ENCODE results near the gene DUSP12.

Gene DUSP12

GRCh38 chr1:161735837-161736236 lies 13.7 kb upstream of the DUSP12 start:
- CTCF ChIA-PET = interaction anchor here (1.1 to 8.8 kb wide), 2 partner anchors 8 to 165 kb away, joined by 3 to 74 read pairs; no protein-coding TSS in a partner anchor
- no peaks in the 10 kb centered on the region for H3K9me3 ChIP-seq (ENCODE audit: control extremely low read depth in 1 of 5, control insufficient read depth in 4 of 5, insufficient read depth in 2 of 5, low read depth in 1 of 5, low read length in 4 of 5)
- no peak overlapping the region for H3K4me3 ChIP-seq (ENCODE audit: control insufficient read depth in 1 of 7, extremely low read depth in 1 of 7, insufficient read depth in 4 of 7, low read depth in 2 of 7, low read length in 6 of 7)
- no peak for DNase-seq
- H3K4me1 ChIP-seq (ENCODE audit: control extremely low read depth in 1 of 4, control insufficient read depth in 4 of 4, insufficient read depth in 4 of 4, low read length in 3 of 4) = peaks cover 5 to 25% (median 12%) of the 10 kb centered on the region in 4 experiments
- no peak overlapping the region for H3K27ac ChIP-seq (ENCODE audit: insufficient read depth in 1 of 2, low read depth in 1 of 2, low read length in 2 of 2, poor library complexity in 1 of 2, severe bottlenecking in 2 of 2)
- H3K36me3 ChIP-seq (ENCODE audit: control insufficient read depth in 4 of 4, insufficient read depth in 4 of 4, low read length in 3 of 4) = no peaks in the 10 kb centered on the region
- POLR2A ChIA-PET = no interaction called here
- H3K27me3 ChIP-seq (replicated peaks in 2 of 5; ENCODE audit: control insufficient read depth in 4 of 5, insufficient read depth in 5 of 5, low read length in 4 of 5) = peaks cover 0 to 6% (median 4%) of the 10 kb centered on the region in 5 experiments
- WGBS (ENCODE audit: insufficient coverage) = 100% methylated on average over 2 of the region's 3 CpGs

GRCh38 chr1:161736335-161736969 lies 13.1 kb upstream of the DUSP12 start:
- CTCF ChIA-PET = interaction anchor here (0.7 to 8.8 kb wide), 12 partner anchors 8 to 252 kb away, joined by 3 to 74 read pairs (median 4); partner anchors contain the start of gene DUSP12
- Histone ChIP-seq H3K4me3 (ENCODE audit: control insufficient read depth in 1 of 7, extremely low read depth in 1 of 7, insufficient read depth in 4 of 7, low read depth in 2 of 7, low read length in 6 of 7) (no peak overlapping the region), H3K36me3 (ENCODE audit: control insufficient read depth in 4 of 4, insufficient read depth in 4 of 4, low read length in 3 of 4) (no peaks in the 10 kb centered on the region), H3K9me3 (ENCODE audit: control extremely low read depth in 1 of 5, control insufficient read depth in 4 of 5, insufficient read depth in 2 of 5, low read depth in 1 of 5, low read length in 4 of 5) (no peaks in the 10 kb centered on the region), H3K27ac (ENCODE audit: insufficient read depth in 1 of 2, low read depth in 1 of 2, low read length in 2 of 2, poor library complexity in 1 of 2, severe bottlenecking in 2 of 2) (no peak overlapping the region), H3K27me3 (replicated peaks in 2 of 5; ENCODE audit: control insufficient read depth in 4 of 5, insufficient read depth in 5 of 5, low read length in 4 of 5) (peaks cover 0 to 6% (median 0%) of the 10 kb centered on the region in 5 experiments), H3K4me1 (ENCODE audit: control extremely low read depth in 1 of 4, control insufficient read depth in 4 of 4, insufficient read depth in 4 of 4, low read length in 3 of 4) (peaks cover 11 to 31% (median 16%) of the 10 kb centered on the region in 4 experiments)
- POLR2A ChIA-PET = no interaction called here
- WGBS (ENCODE audit: insufficient coverage) = 100% methylated on average over 1 of the region's 4 CpGs
- DNase-seq = no peak

GRCh38 chr1:161737625-161738024 lies 12.0 kb upstream of the DUSP12 start:
- no peaks in the 10 kb centered on the region for H3K9me3 ChIP-seq (ENCODE audit: control extremely low read depth in 1 of 5, control insufficient read depth in 4 of 5, insufficient read depth in 2 of 5, low read depth in 1 of 5, low read length in 4 of 5)
- CTCF ChIA-PET = interaction anchor here (0.8 to 8.8 kb wide), 15 partner anchors 9 to 261 kb away, joined by 3 to 74 read pairs (median 4); partner anchors contain the start of gene DUSP12
- no peak overlapping the region for H3K4me3 ChIP-seq (ENCODE audit: control insufficient read depth in 1 of 7, extremely low read depth in 1 of 7, insufficient read depth in 4 of 7, low read depth in 2 of 7, low read length in 6 of 7)
- H3K27me3 ChIP-seq (replicated peaks in 2 of 5; ENCODE audit: control insufficient read depth in 4 of 5, insufficient read depth in 5 of 5, low read length in 4 of 5) = peaks cover 0 to 1% (median 0%) of the 10 kb centered on the region in 5 experiments
- H3K36me3 ChIP-seq (ENCODE audit: control insufficient read depth in 4 of 4, insufficient read depth in 4 of 4, low read length in 3 of 4) = no peaks in the 10 kb centered on the region
- no peak for DNase-seq
- 79% methylated on average over 2 of the region's 2 CpGs for WGBS (ENCODE audit: insufficient coverage)
- H3K27ac ChIP-seq (ENCODE audit: insufficient read depth in 1 of 2, low read depth in 1 of 2, low read length in 2 of 2, poor library complexity in 1 of 2, severe bottlenecking in 2 of 2) = no peak overlapping the region
- POLR2A ChIA-PET = no interaction called here
- H3K4me1 ChIP-seq (ENCODE audit: control extremely low read depth in 1 of 4, control insufficient read depth in 4 of 4, insufficient read depth in 4 of 4, low read length in 3 of 4) = peaks cover 11 to 34% (median 16%) of the 10 kb centered on the region in 4 experiments

- CTCF ChIA-PET = interaction anchor here (0.8 to 8.8 kb wide), 15 partner anchors 10 to 298 kb away, joined by 3 to 74 read pairs (median 4); partner anchors contain the start of gene DUSP12
- H3K36me3 ChIP-seq (ENCODE audit: control insufficient read depth in 4 of 4, insufficient read depth in 4 of 4, low read length in 3 of 4) = no peaks in the 10 kb centered on the region
- no peaks in the 10 kb centered on the region for H3K9me3 ChIP-seq (ENCODE audit: control extremely low read depth in 1 of 5, control insufficient read depth in 4 of 5, insufficient read depth in 2 of 5, low read depth in 1 of 5, low read length in 4 of 5)
- no peaks in the 10 kb centered on the region for H3K27me3 ChIP-seq (replicated peaks in 2 of 5; ENCODE audit: control insufficient read depth in 4 of 5, insufficient read depth in 5 of 5, low read length in 4 of 5)
- no peak overlapping the region for H3K27ac ChIP-seq (ENCODE audit: insufficient read depth in 1 of 2, low read depth in 1 of 2, low read length in 2 of 2, poor library complexity in 1 of 2, severe bottlenecking in 2 of 2)
- peak; percentile 79 to 85 (median 82) for DNase-seq
- POLR2A ChIA-PET = no interaction called here
- 62% methylated on average over 3 of the region's 4 CpGs for WGBS (ENCODE audit: insufficient coverage)
- peaks cover 11 to 30% (median 16%) of the 10 kb centered on the region in 4 experiments for H3K4me1 ChIP-seq (ENCODE audit: control extremely low read depth in 1 of 4, control insufficient read depth in 4 of 4, insufficient read depth in 4 of 4, low read length in 3 of 4)
- H3K4me3 ChIP-seq (ENCODE audit: control insufficient read depth in 1 of 7, extremely low read depth in 1 of 7, insufficient read depth in 4 of 7, low read depth in 2 of 7, low read length in 6 of 7) = no peak overlapping the region
Observed at GRCh38 chr1:161738627-161739287, 10.8 kb upstream of the DUSP12 start.

GRCh38 chr1:161739865-161740566 lies 9.6 kb upstream of the DUSP12 start:
- Histone ChIP-seq H3K4me3 (ENCODE audit: control insufficient read depth in 1 of 7, extremely low read depth in 1 of 7, insufficient read depth in 4 of 7, low read depth in 2 of 7, low read length in 6 of 7) (no peak overlapping the region), H3K27me3 (replicated peaks in 2 of 5; ENCODE audit: control insufficient read depth in 4 of 5, insufficient read depth in 5 of 5, low read length in 4 of 5) (no peaks in the 10 kb centered on the region), H3K36me3 (ENCODE audit: control insufficient read depth in 4 of 4, insufficient read depth in 4 of 4, low read length in 3 of 4) (no peaks in the 10 kb centered on the region), H3K27ac (ENCODE audit: insufficient read depth in 1 of 2, low read depth in 1 of 2, low read length in 2 of 2, poor library complexity in 1 of 2, severe bottlenecking in 2 of 2) (no peak overlapping the region), H3K9me3 (ENCODE audit: control extremely low read depth in 1 of 5, control insufficient read depth in 4 of 5, insufficient read depth in 2 of 5, low read depth in 1 of 5, low read length in 4 of 5) (no peaks in the 10 kb centered on the region), H3K4me1 (ENCODE audit: control extremely low read depth in 1 of 4, control insufficient read depth in 4 of 4, insufficient read depth in 4 of 4, low read length in 3 of 4) (peaks cover 11 to 30% (median 16%) of the 10 kb centered on the region in 4 experiments)
- 49% methylated on average over 6 of the region's 8 CpGs for WGBS (ENCODE audit: insufficient coverage)
- POLR2A ChIA-PET = no interaction called here
- CTCF ChIA-PET = interaction anchor here (0.6 to 8.8 kb wide), 12 partner anchors 8 to 260 kb away, joined by 3 to 74 read pairs (median 5); partner anchors contain the start of gene DUSP12
- DNase-seq = peak in 1 of 3 donors; percentile 31

GRCh38 chr1:161740921-161741320 lies 8.7 kb upstream of the DUSP12 start:
- WGBS (ENCODE audit: insufficient coverage) = no CpG with 5 or more reads among the region's 6 CpGs
- Histone ChIP-seq H3K36me3 (ENCODE audit: control insufficient read depth in 4 of 4, insufficient read depth in 4 of 4, low read length in 3 of 4) (no peaks in the 10 kb centered on the region), H3K4me3 (ENCODE audit: control insufficient read depth in 1 of 7, extremely low read depth in 1 of 7, insufficient read depth in 4 of 7, low read depth in 2 of 7, low read length in 6 of 7) (no peak overlapping the region), H3K4me1 (ENCODE audit: control extremely low read depth in 1 of 4, control insufficient read depth in 4 of 4, insufficient read depth in 4 of 4, low read length in 3 of 4) (peaks cover 11 to 30% (median 16%) of the 10 kb centered on the region in 4 experiments), H3K27me3 (replicated peaks in 2 of 5; ENCODE audit: control insufficient read depth in 4 of 5, insufficient read depth in 5 of 5, low read length in 4 of 5) (no peaks in the 10 kb centered on the region), H3K27ac (ENCODE audit: insufficient read depth in 1 of 2, low read depth in 1 of 2, low read length in 2 of 2, poor library complexity in 1 of 2, severe bottlenecking in 2 of 2) (no peak overlapping the region), H3K9me3 (ENCODE audit: control extremely low read depth in 1 of 5, control insufficient read depth in 4 of 5, insufficient read depth in 2 of 5, low read depth in 1 of 5, low read length in 4 of 5) (no peaks in the 10 kb centered on the region)
- DNase-seq = peak in 2 of 3 donors; percentile 55 to 57
- ChIA-PET CTCF (interaction anchor here (1.2 to 8.8 kb wide), 8 partner anchors 8 to 257 kb away, joined by 3 to 74 read pairs (median 11); partner anchors contain the start of gene DUSP12), POLR2A (no interaction called here)
